SU-DHL-6 (cell line): Measurements from ENCODE around the gene PPDPF.

ENCODE experiments used
- H2AFZ ChIP-seq: fragments of 200-600 bp; sonication (generic); 2 replicates; pipeline ENCODE4 v1.6.1; 2014; ENCODE audit warnings: low read depth, mild to moderate bottlenecking, moderate library complexity, mixed read lengths, antibody characterized with exemption, low read length; ENCODE audit not compliant: severe bottlenecking
- H3F3A ChIP-seq: fragments of 200-600 bp; shearing (Covaris generic); 2 replicates; pipeline ENCODE4 v1.6.0; 2016; ENCODE audit warnings: antibody characterized with exemption, mild to moderate bottlenecking; ENCODE audit not compliant: insufficient read depth
- H3K27ac ChIP-seq: fragments of 200-600 bp; sonication (generic); 2 replicates; pipeline ENCODE4 v1.5.1; 2016; ENCODE audit warnings: low read depth, mild to moderate bottlenecking, low read length, moderate library complexity, mixed read lengths
- H3K27me3 ChIP-seq: fragments of 200-600 bp; sonication (generic), shearing (Covaris generic); 2 replicates; pipeline ENCODE4 v1.6.0; 2014; ENCODE audit warnings: mild to moderate bottlenecking, low read length
- H3K36me3 ChIP-seq: fragments of 200-600 bp; sonication (generic); 2 replicates; pipeline ENCODE4 v1.6.1; 2014; ENCODE audit warnings: mild to moderate bottlenecking, low read length, mixed read lengths
- H3K4me2 ChIP-seq: fragments of 300-600, 200-600 bp; shearing (Covaris generic), sonication (generic); 2 replicates; pipeline ENCODE4 v1.6.0; 2014; ENCODE audit warnings: low read length, low read depth, mild to moderate bottlenecking; ENCODE audit not compliant: poor library complexity, severe bottlenecking
- H3K4me3 ChIP-seq: fragments of 200-600 bp; sonication (generic); 2 replicates; pipeline ENCODE4 v1.5.1; 2014; ENCODE audit warnings: antibody characterized with exemption, low read length, mild to moderate bottlenecking, mixed read lengths; ENCODE audit not compliant: insufficient read depth, poor library complexity, severe bottlenecking
- H3K79me2 ChIP-seq: fragments of 200-600 bp; sonication (generic); 2 replicates; pipeline ENCODE4 v1.6.1; 2014; ENCODE audit warnings: mild to moderate bottlenecking, low read length, moderate library complexity; ENCODE audit not compliant: insufficient read depth
- H3K9ac ChIP-seq: fragments of 200-600 bp; sonication (generic); 2 replicates; pipeline ENCODE4 v1.7.0; 2014; ENCODE audit warnings: mild to moderate bottlenecking, low read length
- H3K9me2 ChIP-seq: fragments of 200-600 bp; sonication (generic); replicated peaks from 2 replicates; pipeline ENCODE4 v1.6.1; 2014; ENCODE audit warnings: low read length; ENCODE audit not compliant: insufficient read depth
- H3K9me3 ChIP-seq: fragments of 200-600 bp; sonication (generic); 2 replicates; pipeline ENCODE4 v1.6.1; 2014; ENCODE audit warnings: low read length, mixed read lengths; ENCODE audit not compliant: insufficient read depth
- H4K20me1 ChIP-seq: fragments of 200-600 bp; sonication (generic); 2 replicates; pipeline ENCODE4 v1.6.1; 2014; ENCODE audit warnings: low read depth, mild to moderate bottlenecking, antibody characterized with exemption, low read length, moderate library complexity, mixed read lengths
- EZH2phosphoT487 ChIP-seq: fragments of 200-600 bp; sonication (generic), shearing (Covaris generic); conservative IDR thresholded peaks from 2 replicates; pipeline ENCODE4 v1.6.1; 2018; ENCODE audit warnings: mild to moderate bottlenecking, antibody characterized with exemption, low read length, moderate library complexity, mixed read lengths
- TF ChIP-seq, protein P1 (sequence below): fragments of 200-600 bp; sonication (generic); IDR thresholded peaks from one replicate; pipeline ENCODE4 v1.5.1; 2017; ENCODE audit warnings: antibody characterized with exemption, mild to moderate bottlenecking, low read length, moderate library complexity; ENCODE audit not compliant: insufficient read depth, poor library complexity, severe bottlenecking

Gene PPDPF

DNA sequence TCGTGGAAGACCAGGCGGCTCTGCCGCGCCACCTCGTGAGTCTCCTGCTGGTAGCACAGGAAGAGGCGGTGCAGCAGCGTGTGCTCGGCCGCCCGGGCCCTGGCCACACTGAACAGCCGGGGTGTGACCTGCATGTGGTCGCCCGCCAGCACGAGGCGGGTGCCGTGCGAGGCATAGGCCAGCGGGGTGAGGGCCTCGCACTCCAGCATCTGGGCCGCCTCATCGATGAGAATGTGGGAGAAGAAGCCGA is 46.5 kb downstream of the PPDPF start:
- Histone ChIP-seq H3K36me3 (no peaks in the 10 kb centered on the region), H3K4me2 (no peak overlapping the region), H3K4me3 (no peak overlapping the region), H3K9ac (no peak overlapping the region), H3K9me2 (no peaks in the 10 kb centered on the region), H2AFZ (no peak overlapping the region), H3F3A (no peaks in the 10 kb centered on the region), H4K20me1 (no peaks in the 10 kb centered on the region), H3K27ac (no peak overlapping the region), H3K9me3 (no peaks in the 10 kb centered on the region), H3K79me2 (no peaks in the 10 kb centered on the region), H3K27me3 (no peaks in the 10 kb centered on the region)
- TF ChIP-seq, protein P1, sequence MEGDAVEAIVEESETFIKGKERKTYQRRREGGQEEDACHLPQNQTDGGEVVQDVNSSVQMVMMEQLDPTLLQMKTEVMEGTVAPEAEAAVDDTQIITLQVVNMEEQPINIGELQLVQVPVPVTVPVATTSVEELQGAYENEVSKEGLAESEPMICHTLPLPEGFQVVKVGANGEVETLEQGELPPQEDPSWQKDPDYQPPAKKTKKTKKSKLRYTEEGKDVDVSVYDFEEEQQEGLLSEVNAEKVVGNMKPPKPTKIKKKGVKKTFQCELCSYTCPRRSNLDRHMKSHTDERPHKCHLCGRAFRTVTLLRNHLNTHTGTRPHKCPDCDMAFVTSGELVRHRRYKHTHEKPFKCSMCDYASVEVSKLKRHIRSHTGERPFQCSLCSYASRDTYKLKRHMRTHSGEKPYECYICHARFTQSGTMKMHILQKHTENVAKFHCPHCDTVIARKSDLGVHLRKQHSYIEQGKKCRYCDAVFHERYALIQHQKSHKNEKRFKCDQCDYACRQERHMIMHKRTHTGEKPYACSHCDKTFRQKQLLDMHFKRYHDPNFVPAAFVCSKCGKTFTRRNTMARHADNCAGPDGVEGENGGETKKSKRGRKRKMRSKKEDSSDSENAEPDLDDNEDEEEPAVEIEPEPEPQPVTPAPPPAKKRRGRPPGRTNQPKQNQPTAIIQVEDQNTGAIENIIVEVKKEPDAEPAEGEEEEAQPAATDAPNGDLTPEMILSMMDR, result no peak
- TF ChIP-seq EZH2phosphoT487, result no peak

DNA sequence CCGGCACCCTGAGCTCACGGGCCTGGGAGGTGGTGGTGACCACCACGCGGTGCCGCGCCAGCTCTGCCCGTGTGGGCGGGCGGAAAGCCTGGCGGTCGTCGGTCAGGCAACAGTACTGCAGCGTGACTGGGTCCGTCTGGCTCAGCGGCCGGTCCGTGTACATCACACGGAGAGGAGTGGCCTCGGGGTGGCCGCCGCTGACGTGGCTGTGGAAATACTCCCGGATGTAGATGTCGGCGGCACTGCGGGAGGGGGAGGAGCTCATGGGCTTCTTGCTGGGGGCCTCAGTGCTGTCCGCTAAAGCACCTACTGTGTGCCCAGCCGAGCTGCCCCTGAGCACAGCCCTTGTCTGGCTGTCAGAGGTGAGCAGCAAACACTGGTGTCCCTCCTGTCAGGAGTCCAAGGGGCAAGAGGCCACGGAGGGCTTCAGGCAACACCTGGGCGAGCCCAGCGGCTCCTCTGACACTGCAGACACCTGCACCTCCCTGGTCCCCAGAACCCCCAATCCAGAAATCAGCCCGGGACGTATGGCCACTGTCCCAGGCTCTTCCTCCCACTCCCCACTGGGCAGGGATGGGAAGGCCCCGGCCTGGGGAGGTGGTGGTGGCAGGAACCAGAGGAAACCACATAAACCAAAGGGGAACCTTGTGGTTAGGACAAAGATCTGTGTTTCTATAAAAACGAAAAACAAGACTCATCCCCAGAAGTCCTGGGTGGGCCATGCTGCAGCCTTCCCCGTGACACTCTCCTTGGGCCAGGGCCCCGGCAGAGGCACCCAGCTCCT is 47.0 kb downstream of the PPDPF start:
- H3K36me3 ChIP-seq, result no peaks in the 10 kb centered on the region
- no peaks in the 10 kb centered on the region for H3K9me3 ChIP-seq
- H3K27me3 ChIP-seq, result no peaks in the 10 kb centered on the region
- no peaks in the 10 kb centered on the region for H3K79me2 ChIP-seq
- H3K9ac ChIP-seq, result no peak overlapping the region
- H3K9me2 ChIP-seq, result no peaks in the 10 kb centered on the region
- H4K20me1 ChIP-seq, result no peaks in the 10 kb centered on the region
- H3K27ac ChIP-seq, result no peak overlapping the region
- no peak overlapping the region for H2AFZ ChIP-seq
- no peaks in the 10 kb centered on the region for H3F3A ChIP-seq
- no peak overlapping the region for H3K4me2 ChIP-seq
- TF ChIP-seq, protein P1, result no peak
- no peak for TF ChIP-seq EZH2phosphoT487
- no peak overlapping the region for H3K4me3 ChIP-seq

DNA sequence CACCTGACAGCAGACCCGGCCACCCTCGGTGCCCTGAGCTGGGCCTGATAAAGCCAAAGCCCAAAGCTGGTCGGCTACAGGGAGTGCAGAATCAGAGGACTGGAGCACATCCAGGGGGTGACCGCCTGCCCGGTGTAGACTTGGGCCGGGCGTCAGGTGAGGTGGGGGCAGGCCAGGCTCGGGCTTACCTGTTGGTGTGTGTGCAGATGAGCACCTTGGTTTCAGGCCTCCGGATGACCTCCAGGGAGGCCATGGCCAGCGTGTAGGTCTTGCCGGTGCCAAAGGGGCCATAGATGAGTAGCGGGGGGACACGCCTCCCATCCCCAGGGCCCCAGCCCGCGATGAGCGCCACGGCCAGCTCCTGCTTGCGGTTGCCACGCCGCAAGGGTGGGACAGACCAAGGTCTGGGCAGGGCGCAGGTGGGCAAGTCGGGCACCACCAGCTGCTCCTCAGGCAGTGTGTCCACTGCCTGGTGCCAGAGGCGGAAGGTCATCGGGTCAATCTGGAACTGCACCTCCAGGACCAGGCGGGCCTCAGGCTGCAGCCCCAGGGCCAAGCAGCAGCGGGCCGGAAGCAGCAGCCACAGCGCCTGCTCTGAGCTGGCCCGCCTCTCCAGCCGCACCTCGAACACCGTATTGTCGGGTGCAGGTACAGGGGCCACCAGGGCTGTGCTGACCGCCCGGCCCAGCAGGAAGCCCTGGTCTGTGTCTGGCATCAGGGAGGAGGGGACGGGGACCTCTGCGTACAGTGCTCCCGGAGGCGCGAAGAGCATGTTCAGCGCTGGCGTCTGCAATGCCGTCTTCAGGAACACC is 47.8 kb downstream of the PPDPF start:
- Histone ChIP-seq H3K36me3 (no peaks in the 10 kb centered on the region), H3K4me2 (no peak overlapping the region)
- TF ChIP-seq, protein P1, result no peak
- TF ChIP-seq EZH2phosphoT487, result no peak

More for the DNA sequence above, 47.8 kb downstream of the PPDPF start:
- no peak overlapping the region for H2AFZ ChIP-seq
- no peaks in the 10 kb centered on the region for H3K79me2 ChIP-seq
- no peak overlapping the region for H3K27ac ChIP-seq
- H3K27me3 ChIP-seq, result no peaks in the 10 kb centered on the region
- H3K9me2 ChIP-seq, result no peaks in the 10 kb centered on the region
- no peaks in the 10 kb centered on the region for H3K9me3 ChIP-seq
- H3K4me3 ChIP-seq, result no peak overlapping the region
- no peak overlapping the region for H3K9ac ChIP-seq
- no peaks in the 10 kb centered on the region for H3F3A ChIP-seq
- H4K20me1 ChIP-seq, result no peaks in the 10 kb centered on the region
